Neural cell (in vitro differentiated cells): Measurements from ENCODE around the gene RASGEF1C. TPM values are rescaled to one million over a fixed set of nuclear protein-coding genes. Genes with fewer than 3 reads are reported as not detected.

Source experiments
- H2AFZ ChIP-seq: fragments of 200-600, 300-800 bp; sonication (generic), shearing (Covaris generic); 2 replicates; pipeline ENCODE4 v1.6.0; 2014; ENCODE audit warnings: low read depth, mild to moderate bottlenecking, antibody characterized with exemption, low read length, moderate library complexity
- H3F3A ChIP-seq: fragments of 200-600 bp; shearing (Covaris generic); 2 replicates; pipeline ENCODE4 v1.6.1; 2016; ENCODE audit warnings: mild to moderate bottlenecking, moderate library complexity, mixed read lengths, antibody characterized with exemption, low read length; ENCODE audit not compliant: insufficient read depth, poor library complexity, severe bottlenecking
- H3K27ac ChIP-seq: fragments of 200-600, 300-800 bp; sonication (generic), shearing (Covaris generic); 2 replicates; pipeline ENCODE4 v1.5.1; 2014; ENCODE audit warnings: mild to moderate bottlenecking, low read length, moderate library complexity
- H3K27me3 ChIP-seq: fragments of 300-800, 200-600 bp; sonication (generic), shearing (Covaris generic); 2 replicates; pipeline ENCODE4 v1.6.0; 2014; ENCODE audit warnings: mild to moderate bottlenecking, low read depth, low read length, moderate library complexity; ENCODE audit not compliant: insufficient read depth
- H3K36me3 ChIP-seq: fragments of 300-800, 200-600 bp; sonication (generic), shearing (Covaris generic); 2 replicates; pipeline ENCODE4 v1.5.1; 2014; ENCODE audit warnings: mild to moderate bottlenecking, antibody characterized with exemption, low read length, moderate library complexity; ENCODE audit not compliant: insufficient read depth
- H3K4me2 ChIP-seq: fragments of 300-800, 200-600 bp; sonication (generic), shearing (Covaris generic); 2 replicates; pipeline ENCODE4 v1.6.0; 2014; ENCODE audit warnings: mild to moderate bottlenecking, low read length
- H3K4me3 ChIP-seq: fragments of 300-800, 200-600 bp; sonication (generic), shearing (Covaris generic); 2 replicates; pipeline ENCODE4 v1.5.1; 2014; ENCODE audit warnings: mild to moderate bottlenecking, low read length, moderate library complexity
- H3K79me2 ChIP-seq: fragments of 200-600 bp; shearing (Covaris generic); replicated peaks from 2 replicates; pipeline ENCODE4 v1.6.0; 2014; ENCODE audit warnings: mild to moderate bottlenecking, low read length, moderate library complexity; ENCODE audit not compliant: insufficient read depth
- H3K9ac ChIP-seq: fragments of 300-800, 200-600 bp; sonication (generic), shearing (Covaris generic); 2 replicates; pipeline ENCODE4 v1.6.1; 2016; ENCODE audit warnings: mild to moderate bottlenecking, low read length, mixed read lengths
- H3K9me2 ChIP-seq: fragments of 200-600 bp; shearing (Covaris generic); 2 replicates; pipeline ENCODE4 v1.6.1; 2016; ENCODE audit warnings: mild to moderate bottlenecking, low read length, mixed read lengths; ENCODE audit not compliant: insufficient read depth
- H3K9me3 ChIP-seq: fragments of 200-600, 300-800 bp; sonication (generic), shearing (Covaris generic); 2 replicates; pipeline ENCODE4 v1.6.1; 2016; ENCODE audit warnings: mild to moderate bottlenecking, mixed run types, low read length, moderate library complexity, mixed read lengths
- H4K20me1 ChIP-seq: fragments of 200-600 bp; shearing (Covaris generic); 2 replicates; pipeline ENCODE4 v1.6.1; 2016; ENCODE audit warnings: mild to moderate bottlenecking, mixed run types; ENCODE audit not compliant: insufficient read depth
- EP300 ChIP-seq: fragments of 450-650 bp; conservative IDR thresholded peaks from 2 replicates; pipeline ENCODE4 v1.6.1; 2014; ENCODE audit warnings: antibody characterized with exemption, mild to moderate bottlenecking, moderate library complexity; ENCODE audit not compliant: poor library complexity, severe bottlenecking
- EZH2 ChIP-seq: fragments of 200-600, 300-800 bp; shearing (Covaris generic), sonication (generic); IDR thresholded peaks from 2 replicates; pipeline ENCODE4 v1.6.1; 2014; ENCODE audit warnings: antibody characterized with exemption, low read length, borderline replicate concordance, mild to moderate bottlenecking; ENCODE audit not compliant: insufficient read depth, poor library complexity, severe bottlenecking
- MXI1 ChIP-seq: fragments of 450-650 bp; conservative IDR thresholded peaks from 2 replicates; pipeline ENCODE4 v1.6.1; 2014; ENCODE audit warnings: antibody characterized with exemption, mild to moderate bottlenecking; ENCODE audit not compliant: poor library complexity, severe bottlenecking
- POLR2AphosphoS5 ChIP-seq: IDR thresholded peaks from 2 replicates; pipeline ENCODE4 v1.6.1; 2012
- RAD21 ChIP-seq: fragments of 450-650 bp; conservative IDR thresholded peaks from 2 replicates; pipeline ENCODE4 v1.6.1; 2014; ENCODE audit warnings: antibody characterized with exemption, mild to moderate bottlenecking, moderate library complexity
- SMC3 ChIP-seq: fragments of 450-650 bp; conservative IDR thresholded peaks from 2 replicates; pipeline ENCODE4 v1.6.1; 2014; ENCODE audit warnings: antibody characterized with exemption, mild to moderate bottlenecking, moderate library complexity; ENCODE audit not compliant: poor library complexity
- TAF1 ChIP-seq: IDR thresholded peaks from 2 replicates; pipeline ENCODE4 v1.6.1; 2012; ENCODE audit warnings: low read depth
- polyA plus RNA-seq: library from polyadenylated mRNA; depleted of rRNA; stranded (reverse); fragments of >200 nt; gene quantifications from 2 replicates; pipeline ENCODE4 v1.2.3, GENCODE V29; 2014
- TF ChIP-seq, protein P1 (sequence below): fragments of 450-650 bp; IDR thresholded peaks from 2 replicates; pipeline ENCODE4 v1.5.1; 2014; ENCODE audit warnings: antibody characterized with exemption, mild to moderate bottlenecking, moderate library complexity; ENCODE audit not compliant: poor library complexity, severe bottlenecking
- TF ChIP-seq, protein P2 (sequence below): IDR thresholded peaks from 2 replicates; pipeline ENCODE4 v1.6.1; 2012; ENCODE audit warnings: borderline replicate concordance

Gene RASGEF1C
- polyA plus RNA-seq, 1 donor from 2014 or later, result 5.3 TPM

GRCh38 chr5:180142021-180142765 lies 66.8 kb downstream of the RASGEF1C start:
- H2AFZ ChIP-seq, result no peak overlapping the region

GRCh38 chr5:180141068-180141660 lies 67.8 kb downstream of the RASGEF1C start:
- no peaks in the 10 kb centered on the region for H3K79me2 ChIP-seq
- H3K9me3 ChIP-seq, result peaks cover 5% of the 10 kb centered on the region
- H3K4me2 ChIP-seq, result no peak overlapping the region
- H3K27ac ChIP-seq, result no peak overlapping the region
- no peak overlapping the region for H3K4me3 ChIP-seq
- no peaks in the 10 kb centered on the region for H3F3A ChIP-seq
- H3K27me3 ChIP-seq, result no peaks in the 10 kb centered on the region
- H4K20me1 ChIP-seq, result no peaks in the 10 kb centered on the region
- no peaks in the 10 kb centered on the region for H3K9me2 ChIP-seq
- no peak overlapping the region for H2AFZ ChIP-seq
- H3K36me3 ChIP-seq, result no peaks in the 10 kb centered on the region
- TF ChIP-seq POLR2AphosphoS5, result no peak
- no peak for TF ChIP-seq EP300
- no peak for TF ChIP-seq EZH2
- TF ChIP-seq RAD21, result no peak
- TF ChIP-seq, protein P1, sequence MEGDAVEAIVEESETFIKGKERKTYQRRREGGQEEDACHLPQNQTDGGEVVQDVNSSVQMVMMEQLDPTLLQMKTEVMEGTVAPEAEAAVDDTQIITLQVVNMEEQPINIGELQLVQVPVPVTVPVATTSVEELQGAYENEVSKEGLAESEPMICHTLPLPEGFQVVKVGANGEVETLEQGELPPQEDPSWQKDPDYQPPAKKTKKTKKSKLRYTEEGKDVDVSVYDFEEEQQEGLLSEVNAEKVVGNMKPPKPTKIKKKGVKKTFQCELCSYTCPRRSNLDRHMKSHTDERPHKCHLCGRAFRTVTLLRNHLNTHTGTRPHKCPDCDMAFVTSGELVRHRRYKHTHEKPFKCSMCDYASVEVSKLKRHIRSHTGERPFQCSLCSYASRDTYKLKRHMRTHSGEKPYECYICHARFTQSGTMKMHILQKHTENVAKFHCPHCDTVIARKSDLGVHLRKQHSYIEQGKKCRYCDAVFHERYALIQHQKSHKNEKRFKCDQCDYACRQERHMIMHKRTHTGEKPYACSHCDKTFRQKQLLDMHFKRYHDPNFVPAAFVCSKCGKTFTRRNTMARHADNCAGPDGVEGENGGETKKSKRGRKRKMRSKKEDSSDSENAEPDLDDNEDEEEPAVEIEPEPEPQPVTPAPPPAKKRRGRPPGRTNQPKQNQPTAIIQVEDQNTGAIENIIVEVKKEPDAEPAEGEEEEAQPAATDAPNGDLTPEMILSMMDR, result no peak
- no peak for TF ChIP-seq MXI1
- no peak for TF ChIP-seq SMC3
- no peak for TF ChIP-seq TAF1
- TF ChIP-seq, protein P2, sequence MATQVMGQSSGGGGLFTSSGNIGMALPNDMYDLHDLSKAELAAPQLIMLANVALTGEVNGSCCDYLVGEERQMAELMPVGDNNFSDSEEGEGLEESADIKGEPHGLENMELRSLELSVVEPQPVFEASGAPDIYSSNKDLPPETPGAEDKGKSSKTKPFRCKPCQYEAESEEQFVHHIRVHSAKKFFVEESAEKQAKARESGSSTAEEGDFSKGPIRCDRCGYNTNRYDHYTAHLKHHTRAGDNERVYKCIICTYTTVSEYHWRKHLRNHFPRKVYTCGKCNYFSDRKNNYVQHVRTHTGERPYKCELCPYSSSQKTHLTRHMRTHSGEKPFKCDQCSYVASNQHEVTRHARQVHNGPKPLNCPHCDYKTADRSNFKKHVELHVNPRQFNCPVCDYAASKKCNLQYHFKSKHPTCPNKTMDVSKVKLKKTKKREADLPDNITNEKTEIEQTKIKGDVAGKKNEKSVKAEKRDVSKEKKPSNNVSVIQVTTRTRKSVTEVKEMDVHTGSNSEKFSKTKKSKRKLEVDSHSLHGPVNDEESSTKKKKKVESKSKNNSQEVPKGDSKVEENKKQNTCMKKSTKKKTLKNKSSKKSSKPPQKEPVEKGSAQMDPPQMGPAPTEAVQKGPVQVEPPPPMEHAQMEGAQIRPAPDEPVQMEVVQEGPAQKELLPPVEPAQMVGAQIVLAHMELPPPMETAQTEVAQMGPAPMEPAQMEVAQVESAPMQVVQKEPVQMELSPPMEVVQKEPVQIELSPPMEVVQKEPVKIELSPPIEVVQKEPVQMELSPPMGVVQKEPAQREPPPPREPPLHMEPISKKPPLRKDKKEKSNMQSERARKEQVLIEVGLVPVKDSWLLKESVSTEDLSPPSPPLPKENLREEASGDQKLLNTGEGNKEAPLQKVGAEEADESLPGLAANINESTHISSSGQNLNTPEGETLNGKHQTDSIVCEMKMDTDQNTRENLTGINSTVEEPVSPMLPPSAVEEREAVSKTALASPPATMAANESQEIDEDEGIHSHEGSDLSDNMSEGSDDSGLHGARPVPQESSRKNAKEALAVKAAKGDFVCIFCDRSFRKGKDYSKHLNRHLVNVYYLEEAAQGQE, result no peak
- no peak overlapping the region for H3K9ac ChIP-seq

More at GRCh38 chr5:180142021-180142765, 66.8 kb downstream of the RASGEF1C start:
- Histone ChIP-seq H3F3A (no peaks in the 10 kb centered on the region), H3K9me3 (peaks cover 6% of the 10 kb centered on the region), H3K4me2 (no peak overlapping the region), H3K36me3 (no peaks in the 10 kb centered on the region), H3K27ac (no peak overlapping the region), H3K9ac (no peak overlapping the region), H3K79me2 (no peaks in the 10 kb centered on the region), H4K20me1 (no peaks in the 10 kb centered on the region), H3K4me3 (no peak overlapping the region), H3K9me2 (no peaks in the 10 kb centered on the region), H3K27me3 (no peaks in the 10 kb centered on the region)
- no peak for TF ChIP-seq POLR2AphosphoS5
